ENCODE data around the gene SDC3. TPM values are rescaled to one million over a fixed set of nuclear protein-coding genes. Genes with fewer than 3 reads are reported as not detected.

The SDC3 gene
- polyA plus RNA-seq, 1 donor from 2014 or later, result not detected

DNA sequence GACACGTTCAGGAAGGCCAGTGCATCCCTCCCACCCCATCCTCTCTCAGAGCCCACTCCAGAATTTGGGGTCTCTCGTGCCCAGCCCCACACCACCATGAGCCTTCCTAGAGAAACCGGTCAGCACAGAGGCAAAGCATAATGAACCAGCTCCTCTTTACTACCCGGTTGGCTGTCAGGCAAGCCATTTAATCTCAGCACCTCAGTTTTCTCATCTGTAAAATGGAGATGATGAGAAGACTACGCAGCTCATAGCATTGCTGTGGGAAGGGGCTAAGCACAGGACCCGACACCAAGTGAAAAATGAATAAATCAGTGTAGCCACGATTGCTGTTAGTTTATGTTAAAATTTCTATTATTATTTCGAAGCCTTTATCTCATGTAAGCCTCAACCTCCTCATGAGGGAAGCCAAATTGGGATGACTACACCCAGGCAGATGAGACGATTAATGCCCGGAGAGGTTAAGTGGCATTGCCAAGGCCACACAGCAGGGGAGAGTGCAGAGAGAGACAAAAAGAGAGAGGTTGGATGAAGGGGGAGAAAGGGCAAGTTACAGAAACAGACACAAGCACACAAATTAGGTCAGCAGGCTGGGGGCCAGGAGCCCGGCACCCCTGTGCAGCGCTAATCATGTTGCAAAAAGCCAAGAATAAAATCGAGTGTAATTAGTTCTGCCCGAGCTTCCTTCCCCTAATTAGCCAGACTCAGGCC, 25.7 kb downstream of the SDC3 start:
- H3K9me3 Mint-ChIP-seq, result no peaks in the 10 kb centered on the region
- H3K27me3 Mint-ChIP-seq, result peaks cover 22% of the 10 kb centered on the region
- H3K27ac Mint-ChIP-seq, result no peak overlapping the region
- no peaks in the 10 kb centered on the region for H3K36me3 Mint-ChIP-seq
- H3K4me3 Mint-ChIP-seq, result no peak overlapping the region
- H3K4me1 Mint-ChIP-seq, result peaks cover 5 to 20% (median 17%) of the 10 kb centered on the region in 3 donors

DNA sequence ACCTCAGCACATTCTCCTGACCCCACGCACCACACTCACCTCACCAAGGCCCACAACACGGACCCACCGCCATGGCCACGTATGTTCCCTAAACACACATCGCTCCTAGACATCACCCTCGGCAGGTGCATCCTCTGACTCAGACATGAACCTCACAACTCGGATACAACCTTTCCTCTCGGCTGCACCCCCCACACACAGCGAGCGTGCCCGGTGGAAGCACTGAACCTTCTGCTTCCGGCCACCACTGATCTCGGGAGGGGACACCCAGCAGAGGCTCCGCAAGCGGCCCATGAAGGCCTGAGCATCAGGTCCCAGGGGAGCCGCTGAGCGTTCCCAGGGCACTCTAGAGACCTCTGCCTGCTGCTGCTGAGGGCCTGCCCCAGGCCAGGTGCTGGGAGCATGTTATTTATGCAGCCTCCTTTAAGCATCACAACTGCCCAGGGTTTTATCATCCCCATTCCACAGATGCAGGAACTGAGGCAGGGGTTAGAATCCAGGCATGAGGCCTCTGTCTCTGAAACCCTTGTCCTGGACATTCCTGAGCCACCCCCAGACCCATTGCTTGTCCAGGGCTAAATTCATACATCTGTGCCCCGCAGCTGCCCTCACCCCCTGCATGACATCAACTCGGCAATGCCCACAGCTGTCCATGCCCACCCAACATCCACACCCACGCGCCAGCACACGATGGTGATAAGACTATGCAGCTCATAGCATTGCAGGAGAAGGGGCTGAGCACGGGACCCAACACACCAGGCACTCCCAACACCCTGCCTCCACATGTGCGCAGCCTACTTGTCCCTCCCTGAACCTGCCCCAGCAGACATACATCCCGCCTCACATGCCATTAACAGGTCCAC, 27.0 kb downstream of the SDC3 start:
- H3K27me3 Mint-ChIP-seq, result peaks cover 20% of the 10 kb centered on the region

DNA sequence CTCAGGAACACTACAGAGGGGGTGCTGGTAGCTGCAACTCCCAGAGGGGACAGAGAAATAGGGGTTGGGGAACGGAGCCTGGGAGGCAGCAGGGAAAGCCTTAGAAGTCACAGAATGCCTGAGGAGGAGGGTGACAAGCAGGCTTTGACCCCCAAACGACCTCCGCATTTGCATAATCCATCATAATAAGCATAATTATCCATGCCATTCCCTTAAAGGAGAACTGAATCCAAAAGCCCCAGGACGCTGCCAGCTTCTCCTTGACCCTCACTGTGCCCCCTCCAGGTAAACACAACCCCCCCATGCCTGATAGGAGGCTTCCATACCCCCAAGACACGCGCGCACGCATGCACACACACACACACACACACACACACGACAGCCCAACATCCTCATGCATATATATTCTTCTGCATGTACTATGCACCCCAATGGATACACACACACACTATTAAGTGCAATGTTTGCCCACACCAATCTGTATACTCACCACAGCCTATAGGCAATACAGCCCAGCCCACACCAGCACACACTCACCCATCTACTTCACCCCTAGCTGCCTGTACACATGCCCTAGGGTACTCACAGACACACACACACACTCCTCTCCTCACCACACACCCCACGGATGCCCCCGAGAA, 27.8 kb downstream of the SDC3 start:
- H3K27me3 Mint-ChIP-seq, result peaks cover 16% of the 10 kb centered on the region

More for the DNA sequence above, 27.0 kb downstream of the SDC3 start:
- Mint-ChIP-seq H3K4me1 (peaks cover 5 to 24% (median 17%) of the 10 kb centered on the region in 3 donors), H3K36me3 (no peaks in the 10 kb centered on the region), H3K9me3 (no peaks in the 10 kb centered on the region), H3K27ac (peak overlapping the region; percentile 30 to 76 (median 46)), H3K4me3 (peak overlapping the region in 3 of 4 donors; percentile 16 to 56 (median 34))

DNA sequence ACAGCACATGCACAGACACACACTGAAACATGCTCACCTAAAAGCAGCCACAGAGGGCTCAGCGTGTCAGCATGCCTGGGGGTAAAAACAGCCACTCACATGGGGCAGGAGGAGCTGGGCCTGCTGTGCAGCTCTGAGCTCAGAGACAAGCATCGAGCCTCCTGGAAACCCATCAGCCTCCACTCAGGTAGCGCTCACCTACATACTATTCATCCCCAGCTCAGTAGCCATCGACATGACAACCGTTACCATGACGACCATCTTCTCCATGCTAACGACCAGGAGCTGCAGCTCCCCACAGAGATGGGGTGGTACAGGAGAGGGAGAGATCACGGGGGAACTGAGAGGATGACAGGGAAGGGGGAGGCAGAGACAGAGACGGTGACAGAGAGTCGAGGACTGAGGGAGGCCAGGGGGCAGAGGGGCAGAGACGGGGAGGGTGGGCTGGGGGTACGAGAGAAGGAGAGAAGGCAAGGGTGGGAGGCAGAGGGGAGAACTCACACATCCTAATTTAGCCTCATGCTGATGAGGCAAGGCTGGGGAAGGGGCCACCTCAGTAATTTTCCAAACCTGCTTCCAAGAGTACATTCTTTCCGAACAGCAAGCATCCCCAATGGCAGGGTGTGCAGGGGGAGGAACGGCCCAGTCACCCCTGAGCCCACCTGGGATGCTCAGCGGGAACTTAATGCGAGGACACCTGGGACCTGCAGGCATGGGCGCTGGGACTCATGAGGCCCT, 28.4 kb downstream of the SDC3 start:
- Mint-ChIP-seq H3K36me3 (no peaks in the 10 kb centered on the region), H3K4me3 (no peak overlapping the region), H3K4me1 (peaks cover 5 to 22% (median 17%) of the 10 kb centered on the region in 3 donors), H3K27me3 (peaks cover 14% of the 10 kb centered on the region), H3K9me3 (no peaks in the 10 kb centered on the region), H3K27ac (peak overlapping the region in 1 of 3 donors; percentile 9)

More for the DNA sequence above, 27.8 kb downstream of the SDC3 start:
- Mint-ChIP-seq H3K27ac (peak overlapping the region; percentile 30 to 76 (median 46)), H3K4me3 (peak overlapping the region in 2 of 4 donors; percentile 1 to 56), H3K4me1 (peaks cover 5 to 22% (median 17%) of the 10 kb centered on the region in 3 donors), H3K36me3 (no peaks in the 10 kb centered on the region), H3K9me3 (no peaks in the 10 kb centered on the region)

DNA sequence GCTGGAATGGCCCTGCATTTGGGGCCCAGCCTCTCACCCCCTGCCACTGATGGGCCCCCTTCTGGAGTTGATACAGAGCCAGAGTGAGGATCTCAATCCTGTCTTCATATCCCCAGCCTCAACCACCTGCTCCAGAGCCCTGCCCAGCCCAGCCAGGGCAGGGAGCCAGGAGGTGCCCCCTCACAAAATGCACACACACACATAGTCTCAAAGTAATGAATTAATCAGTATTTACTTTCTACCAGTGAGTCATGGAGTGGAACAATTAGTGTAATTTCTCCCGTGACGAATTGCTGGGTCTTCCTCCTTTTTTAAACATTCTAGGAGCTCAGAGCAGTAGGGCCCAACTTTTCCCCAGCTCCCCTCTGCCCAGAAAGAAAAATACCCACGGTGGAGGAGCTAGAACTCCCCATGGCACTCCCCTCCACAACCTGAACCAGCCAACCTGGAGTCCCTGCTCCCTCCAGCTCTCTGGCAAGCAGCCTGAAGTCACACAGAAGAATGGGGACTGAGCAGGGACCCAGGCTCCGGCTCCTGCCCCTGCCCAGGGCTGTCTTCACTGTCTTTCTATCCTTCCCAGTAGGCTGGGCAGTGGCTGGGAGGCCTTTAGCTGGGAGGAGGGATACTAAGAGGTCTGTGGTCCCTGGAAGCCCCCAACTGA, 29.3 kb downstream of the SDC3 start:
- H3K27me3 Mint-ChIP-seq, result peaks cover 11% of the 10 kb centered on the region
- no peaks in the 10 kb centered on the region for H3K9me3 Mint-ChIP-seq
- H3K4me1 Mint-ChIP-seq, result peaks cover 5 to 22% (median 17%) of the 10 kb centered on the region in 3 donors
- no peaks in the 10 kb centered on the region for H3K36me3 Mint-ChIP-seq
- no peak overlapping the region for H3K4me3 Mint-ChIP-seq
- H3K27ac Mint-ChIP-seq, result peak overlapping the region in 1 of 3 donors; percentile 60

DNA sequence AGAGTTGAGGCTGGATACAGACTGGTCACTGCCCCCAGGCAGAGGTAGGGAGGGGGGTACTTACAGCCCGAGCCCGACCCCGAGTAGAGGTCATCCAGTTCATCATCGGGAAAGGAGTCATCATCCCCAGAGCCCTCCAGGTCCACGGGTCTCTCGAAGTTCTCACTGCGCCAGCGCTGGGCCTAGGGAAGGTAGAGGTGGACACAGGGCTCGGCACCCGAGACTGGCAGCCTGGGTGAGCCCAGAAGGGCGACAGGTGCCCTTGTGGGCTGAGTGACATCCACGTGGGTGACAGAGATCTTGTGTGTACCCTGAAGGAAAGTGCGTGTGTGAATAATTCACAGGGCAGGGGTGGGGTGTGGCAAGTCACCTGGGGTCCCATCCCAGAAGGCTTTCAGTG, 30.0 kb downstream of the SDC3 start:
- H3K27ac Mint-ChIP-seq, result peak overlapping the region in 1 of 3 donors; percentile 43
- H3K4me1 Mint-ChIP-seq, result peaks cover 8 to 22% (median 17%) of the 10 kb centered on the region in 3 donors
- no peak overlapping the region for H3K4me3 Mint-ChIP-seq
- no peaks in the 10 kb centered on the region for H3K36me3 Mint-ChIP-seq
- H3K9me3 Mint-ChIP-seq, result no peaks in the 10 kb centered on the region
- H3K27me3 Mint-ChIP-seq, result peaks cover 14% of the 10 kb centered on the region

DNA sequence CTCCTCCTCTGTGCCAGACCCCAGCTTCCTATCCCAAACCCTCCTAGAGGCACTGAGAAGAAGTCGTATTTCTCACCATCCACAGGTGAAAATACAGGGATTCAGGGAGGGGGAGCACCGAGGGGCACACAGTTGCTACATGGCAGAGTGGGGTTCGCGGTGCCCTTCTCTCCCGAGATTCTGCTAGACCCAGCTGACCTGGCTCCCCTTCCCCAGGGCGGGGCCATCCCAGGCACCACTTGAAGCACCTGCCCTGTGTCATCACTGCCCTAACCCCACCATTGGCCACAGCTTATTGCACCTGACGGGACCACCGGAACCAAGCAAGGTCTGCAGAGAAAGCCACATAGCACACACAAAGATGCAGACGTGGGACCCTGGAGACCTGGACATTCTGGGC, 30.5 kb downstream of the SDC3 start:
- Mint-ChIP-seq H3K27me3 (peaks cover 12% of the 10 kb centered on the region), H3K4me1 (peaks cover 10 to 22% (median 17%) of the 10 kb centered on the region in 3 donors), H3K4me3 (no peak overlapping the region), H3K27ac (no peak overlapping the region), H3K9me3 (no peaks in the 10 kb centered on the region), H3K36me3 (no peaks in the 10 kb centered on the region)

DNA sequence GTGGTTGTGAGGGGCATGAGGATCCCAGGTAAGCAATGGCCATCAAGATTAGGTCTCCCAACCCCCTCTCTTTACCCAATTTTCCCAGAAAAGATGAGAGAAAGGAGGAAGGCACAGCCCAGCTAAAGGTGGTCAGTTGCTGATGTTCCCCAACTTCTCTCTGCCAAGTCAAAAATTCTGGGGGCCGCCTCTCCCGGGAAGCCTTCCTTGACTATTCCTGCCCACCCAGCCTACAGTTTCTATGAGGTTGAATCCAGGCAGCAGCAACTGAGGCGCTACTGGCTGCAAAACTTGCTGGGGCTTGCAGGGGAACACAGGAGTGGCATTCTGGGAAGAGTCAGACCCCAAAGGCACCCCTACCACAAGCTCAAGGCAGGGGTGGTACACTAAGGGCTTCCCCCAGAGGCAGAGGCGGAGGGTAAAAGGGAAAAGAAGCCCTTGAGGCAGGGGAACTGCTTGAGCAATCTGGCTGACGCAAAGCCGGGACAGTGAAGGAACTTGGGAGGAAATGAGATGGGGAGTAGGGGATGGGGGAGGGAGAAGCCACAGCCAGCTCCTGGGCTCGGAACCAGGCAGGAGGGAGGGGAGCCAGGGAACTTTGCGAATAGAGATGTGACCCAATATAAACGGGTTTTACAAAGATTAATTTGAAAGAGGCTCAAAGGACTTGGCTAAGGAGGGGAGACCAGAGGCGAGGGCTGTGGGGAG, 31.2 kb downstream of the SDC3 start:
- Mint-ChIP-seq H3K9me3 (no peaks in the 10 kb centered on the region), H3K27me3 (peaks cover 13% of the 10 kb centered on the region), H3K27ac (no peak overlapping the region), H3K4me1 (peaks cover 10 to 22% (median 16%) of the 10 kb centered on the region in 3 donors), H3K4me3 (no peak overlapping the region), H3K36me3 (no peaks in the 10 kb centered on the region)

DNA sequence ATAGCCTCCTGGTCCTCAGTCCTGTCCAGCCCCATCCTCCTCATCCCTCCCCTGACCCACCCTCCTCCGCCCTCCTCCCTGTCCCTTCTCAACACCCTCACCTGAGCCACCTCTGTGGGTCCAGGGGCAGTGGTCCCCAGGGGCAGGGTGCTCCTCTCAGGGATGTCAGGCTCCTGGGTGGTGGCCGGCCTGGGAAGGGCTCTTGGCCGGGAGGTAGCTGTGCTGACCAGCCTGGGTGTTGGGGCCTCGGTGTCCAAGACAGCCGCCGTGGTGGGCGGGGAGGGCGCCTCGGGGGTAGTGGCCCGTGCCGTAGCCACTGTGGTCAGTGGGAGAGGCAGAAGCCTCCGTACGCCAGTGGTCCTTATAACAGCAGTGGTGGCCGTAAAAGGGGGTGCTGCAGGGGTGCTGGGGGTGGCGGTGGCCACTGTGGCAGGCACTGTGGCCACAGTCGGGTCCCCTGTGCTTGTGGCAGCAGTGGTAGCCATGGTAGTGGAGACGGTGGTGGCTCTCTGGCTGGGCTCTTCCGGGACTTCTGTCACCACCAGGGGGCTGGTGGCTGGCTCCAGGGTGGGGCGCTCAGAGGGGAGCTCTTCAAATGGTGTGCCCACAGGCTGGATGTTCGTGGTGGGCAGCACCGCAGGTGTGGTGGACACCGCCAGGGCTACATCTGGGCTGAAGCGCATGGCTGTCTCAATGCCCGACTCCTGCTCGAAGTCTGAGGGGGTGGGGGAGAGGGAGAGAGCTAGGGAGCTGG, 31.9 kb downstream of the SDC3 start:
- Mint-ChIP-seq H3K4me1 (peaks cover 9 to 16% (median 10%) of the 10 kb centered on the region in 3 donors), H3K36me3 (no peaks in the 10 kb centered on the region), H3K27me3 (peaks cover 16% of the 10 kb centered on the region), H3K9me3 (peaks cover 0 to 2% (median 0%) of the 10 kb centered on the region in 3 donors), H3K27ac (no peak overlapping the region), H3K4me3 (no peak overlapping the region)

DNA sequence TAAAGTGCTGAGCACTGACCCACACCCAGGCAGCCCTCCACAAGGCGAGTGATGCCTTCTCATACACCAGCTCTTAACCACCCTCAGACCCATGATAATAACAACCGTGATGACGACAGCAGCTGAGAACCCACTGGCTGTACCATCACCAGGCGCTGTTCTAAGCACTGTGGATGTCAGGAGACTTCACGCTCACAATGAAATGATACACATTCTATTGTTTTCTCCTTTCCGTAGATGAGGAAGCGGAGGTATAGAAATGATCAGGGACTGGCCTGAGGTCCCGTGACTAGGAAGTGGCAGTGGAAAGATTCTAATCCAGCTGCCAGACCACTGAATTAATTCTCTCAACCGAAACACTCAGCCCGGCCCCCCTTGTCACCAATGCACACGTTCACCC, 32.6 kb downstream of the SDC3 start:
- Mint-ChIP-seq H3K4me1 (peaks cover 2 to 10% (median 5%) of the 10 kb centered on the region in 3 donors), H3K27ac (no peak overlapping the region), H3K4me3 (no peak overlapping the region), H3K9me3 (peaks cover 0 to 2% (median 0%) of the 10 kb centered on the region in 3 donors), H3K36me3 (no peaks in the 10 kb centered on the region), H3K27me3 (peaks cover 20% of the 10 kb centered on the region)

DNA sequence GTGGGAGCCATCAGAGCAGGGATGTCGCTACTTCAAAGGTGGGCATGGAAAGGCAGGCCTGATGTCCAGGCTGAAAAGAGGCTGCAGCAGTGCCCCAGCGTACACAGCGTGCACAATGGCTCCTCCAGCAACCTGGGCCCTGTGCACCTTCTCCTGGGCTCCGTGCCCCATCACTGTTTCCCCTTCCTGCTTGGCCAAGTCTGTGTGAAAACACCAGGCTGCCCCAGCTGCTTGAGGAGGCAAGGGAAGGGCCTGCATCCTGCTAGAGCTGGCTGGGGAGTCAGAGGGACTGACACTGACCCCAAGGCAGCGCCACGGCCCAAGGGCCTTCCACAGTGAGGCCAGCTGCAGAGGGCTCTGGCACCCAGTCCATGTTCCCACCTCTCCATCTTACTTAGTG, 33.4 kb downstream of the SDC3 start:
- peaks cover 0 to 9% (median 4%) of the 10 kb centered on the region in 3 donors for H3K4me1 Mint-ChIP-seq
- H3K27ac Mint-ChIP-seq, result no peak overlapping the region
- H3K27me3 Mint-ChIP-seq, result peaks cover 20% of the 10 kb centered on the region
- peaks cover 0 to 2% (median 0%) of the 10 kb centered on the region in 3 donors for H3K9me3 Mint-ChIP-seq
- H3K36me3 Mint-ChIP-seq, result no peaks in the 10 kb centered on the region
- no peak overlapping the region for H3K4me3 Mint-ChIP-seq

DNA sequence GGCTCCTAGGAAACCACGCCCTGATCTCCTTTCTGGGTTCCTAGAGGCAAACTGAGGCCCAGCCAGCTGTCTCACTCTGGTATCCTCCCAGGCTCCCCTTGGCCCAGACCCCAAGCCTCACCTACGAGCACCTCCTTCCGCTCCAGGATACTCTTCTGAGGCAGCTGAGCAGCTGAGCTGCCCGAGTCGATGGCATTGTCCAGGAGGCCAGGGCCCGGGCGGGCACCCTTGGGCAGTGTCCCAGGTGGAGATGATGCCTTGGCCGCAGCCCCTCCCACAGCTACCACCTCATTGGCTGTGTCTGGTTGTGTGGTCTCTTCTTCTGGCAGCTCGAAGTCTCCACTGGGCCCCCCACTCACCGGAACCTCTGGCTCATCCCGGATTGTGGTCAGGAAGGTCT, 34.4 kb downstream of the SDC3 start:
- H3K4me3 Mint-ChIP-seq, result peak overlapping the region in 1 of 4 donors; percentile 58
- H3K4me1 Mint-ChIP-seq, result peaks cover 2 to 7% (median 5%) of the 10 kb centered on the region in 3 donors
- peaks cover 0 to 4% (median 0%) of the 10 kb centered on the region in 3 donors for H3K9me3 Mint-ChIP-seq
- H3K27me3 Mint-ChIP-seq, result peaks cover 21% of the 10 kb centered on the region
- H3K36me3 Mint-ChIP-seq, result no peaks in the 10 kb centered on the region
- no peak overlapping the region for H3K27ac Mint-ChIP-seq

DNA sequence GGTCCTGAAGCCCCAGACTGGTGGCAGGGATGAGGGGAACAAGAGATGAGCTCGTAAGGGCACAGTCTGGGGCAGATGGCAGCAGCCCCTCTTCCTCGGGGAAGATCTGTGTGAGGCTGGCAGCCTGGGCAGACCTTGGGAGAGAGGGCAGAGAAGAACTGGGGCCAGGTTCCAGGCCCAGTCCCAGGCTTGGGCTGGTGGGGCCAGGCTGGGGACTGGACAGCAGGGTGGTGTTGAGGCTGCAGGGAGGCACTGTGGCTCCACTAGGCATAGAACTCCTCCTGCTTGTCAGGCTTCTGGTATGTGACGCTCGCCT, 35.7 kb downstream of the SDC3 start:
- H3K4me3 Mint-ChIP-seq, result no peak overlapping the region
- peaks cover 27% of the 10 kb centered on the region for H3K27me3 Mint-ChIP-seq
- no peak overlapping the region for H3K27ac Mint-ChIP-seq
- peaks cover 5 to 9% (median 6%) of the 10 kb centered on the region in 3 donors for H3K4me1 Mint-ChIP-seq
- H3K9me3 Mint-ChIP-seq, result peaks cover 0 to 4% (median 0%) of the 10 kb centered on the region in 3 donors
- no peaks in the 10 kb centered on the region for H3K36me3 Mint-ChIP-seq

Measured in IgD-negative memory B cell (primary cell).